ENCODE measurements around the gene STRADB.
"Not testable (repeated sequence)": the region's sequence is repeated elsewhere in the genome, so short reads cannot be mapped to it uniquely, and the experiment has no call there.

Gene STRADB

DNA sequence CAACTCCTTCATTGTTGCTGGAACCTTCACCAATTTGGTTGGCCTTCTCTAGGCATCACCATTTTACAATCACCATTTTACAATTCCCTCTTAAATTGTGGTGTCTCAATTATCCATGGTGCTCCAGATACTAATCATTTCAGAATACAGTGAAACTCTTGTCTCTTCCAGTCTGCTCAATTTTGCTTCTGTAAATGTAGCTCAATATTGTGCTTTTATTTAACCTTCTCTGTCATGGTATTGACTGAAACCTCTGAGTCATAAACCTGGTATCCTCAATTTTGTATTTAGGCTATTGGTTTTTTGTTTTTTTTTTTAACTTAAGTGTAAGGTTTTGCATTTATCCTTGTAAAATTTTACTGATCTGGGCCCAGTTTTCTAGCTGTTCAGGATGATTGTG lies 16.1 kb downstream of the STRADB start:
- DNase-seq (ENCODE audit: low read depth), result no peak

DNA sequence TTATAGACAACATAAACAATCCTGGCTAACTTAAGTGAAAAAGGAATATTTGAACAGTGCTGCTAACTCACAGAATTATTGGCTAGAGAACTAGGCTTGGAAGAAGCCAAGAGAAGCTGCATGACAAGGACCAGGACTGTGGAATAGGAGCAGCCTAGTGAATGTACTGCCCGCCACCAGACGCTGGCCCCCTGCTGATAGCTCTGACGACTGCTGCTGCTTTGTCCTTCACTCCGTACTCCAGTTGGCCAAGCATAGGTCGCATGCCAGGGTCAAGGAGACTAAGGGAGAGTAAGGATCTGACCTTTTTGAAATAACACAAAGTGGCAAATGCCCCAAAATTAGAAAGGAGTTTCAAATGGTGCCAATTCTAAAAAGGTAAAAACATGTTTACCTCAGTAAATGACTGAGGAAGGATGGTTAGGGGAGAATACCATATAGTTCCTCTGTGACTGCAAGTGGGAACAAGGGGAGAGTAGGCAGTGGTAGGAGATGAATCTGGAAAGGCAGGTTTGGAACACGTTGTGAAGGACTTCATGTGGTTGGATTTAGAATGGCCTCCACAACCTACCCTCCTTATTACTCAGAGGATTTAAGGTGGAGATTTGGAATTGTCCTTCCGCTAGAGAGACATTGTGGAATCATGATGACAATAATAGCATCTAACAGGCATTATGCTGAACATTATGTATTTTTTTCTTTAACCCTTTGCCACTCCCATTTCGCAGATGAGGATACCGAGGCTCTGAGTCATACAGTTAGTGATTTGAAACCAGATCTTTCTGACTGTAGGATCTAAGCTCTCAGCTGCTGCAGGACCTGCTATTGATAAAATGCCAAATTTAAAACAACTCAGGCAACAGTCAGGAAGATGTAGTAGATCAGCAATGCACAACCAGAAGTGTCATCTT lies 19.5 kb downstream of the STRADB start:
- no peak for DNase-seq (ENCODE audit: low read depth)

DNA sequence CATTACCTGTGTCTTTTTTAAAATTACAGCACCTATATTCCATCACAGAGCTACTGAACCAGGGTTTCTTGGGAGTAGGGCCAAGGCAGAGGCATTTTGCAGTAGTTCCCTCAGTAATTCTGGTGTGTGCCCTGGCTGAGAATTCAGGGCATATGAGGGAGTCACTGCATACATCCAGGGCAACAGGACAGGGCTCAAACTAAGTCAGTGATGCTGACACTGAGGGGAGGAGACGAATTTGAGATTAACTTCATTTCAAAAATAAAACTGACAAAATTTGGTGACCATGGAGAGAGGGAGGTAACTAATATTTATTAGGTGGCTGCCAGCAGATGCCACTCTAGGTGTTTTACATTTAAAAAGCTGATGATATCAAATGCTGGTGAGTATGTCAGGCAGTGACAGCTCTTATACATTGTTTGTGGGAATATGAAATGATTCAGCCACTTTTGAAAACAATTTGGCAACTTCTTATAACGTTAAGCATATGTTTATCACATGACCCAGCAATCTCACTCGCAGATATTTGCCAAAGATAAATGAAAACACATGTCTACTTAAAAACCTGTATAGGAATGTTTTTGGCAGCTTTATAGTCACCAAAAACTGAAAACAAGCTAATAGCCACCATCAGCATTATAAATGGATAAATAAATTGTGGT lies 20.3 kb downstream of the STRADB start:
- DNase-seq (ENCODE audit: low read depth), result peak; percentile 90

DNA sequence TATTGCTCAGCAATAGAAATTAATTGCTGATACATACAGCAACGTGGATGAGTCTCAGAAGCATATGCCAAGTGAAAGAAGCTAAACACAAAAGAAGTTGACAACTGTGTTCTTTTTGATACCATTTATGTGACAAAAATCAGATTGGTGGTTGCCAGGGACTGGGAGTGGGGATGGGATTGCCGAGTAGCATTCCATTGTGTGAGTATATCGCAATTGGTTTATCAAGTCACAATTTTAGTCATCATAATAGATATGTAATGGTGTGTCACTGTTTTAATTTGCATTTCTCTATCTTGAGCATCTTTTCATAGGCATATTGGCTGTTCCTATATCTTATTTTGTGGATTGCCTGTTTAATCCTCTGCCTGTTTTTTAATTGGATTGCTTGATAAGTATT lies 20.9 kb downstream of the STRADB start:
- DNase-seq (ENCODE audit: low read depth), result no peak

DNA sequence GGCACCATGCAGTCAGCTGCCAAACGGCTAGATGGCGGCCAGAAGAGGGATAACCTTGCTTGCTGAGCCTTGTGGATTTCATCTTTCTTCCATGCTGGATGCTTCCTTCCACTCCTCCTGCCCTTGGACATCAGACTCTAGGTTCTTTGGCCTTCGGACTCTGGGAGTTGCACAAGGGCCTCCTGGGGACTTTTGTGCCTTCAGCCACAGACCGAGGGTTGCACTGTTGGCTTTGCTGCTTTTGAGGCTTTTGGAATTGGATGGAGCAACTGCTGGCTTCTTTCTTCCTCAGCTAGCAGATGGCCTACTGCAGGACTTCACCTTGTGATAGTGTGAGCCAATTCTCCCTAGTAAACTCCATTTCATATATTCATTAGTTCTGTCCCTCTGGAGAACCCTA lies 31.0 kb downstream of the STRADB start:
- no peak for DNase-seq (ENCODE audit: low read depth)

DNA sequence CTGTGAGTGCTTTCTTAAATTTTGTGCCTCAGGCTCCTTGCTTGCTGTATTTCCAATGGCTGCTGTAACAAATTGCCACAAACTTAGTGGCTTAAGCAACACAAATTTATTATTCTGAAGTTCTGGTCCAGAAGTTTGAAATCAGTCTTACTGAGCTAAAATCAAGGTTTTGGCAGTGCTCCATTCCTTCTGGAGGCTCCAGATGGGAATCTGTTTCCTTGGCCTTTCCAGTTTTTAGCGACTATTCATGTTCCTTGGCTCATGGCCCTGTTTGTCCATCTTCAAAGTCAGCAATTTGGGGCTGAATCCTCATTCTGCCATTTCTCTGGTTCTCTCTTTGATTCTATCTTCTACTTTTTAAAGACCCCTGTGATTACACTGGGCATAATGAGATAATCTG lies 31.8 kb downstream of the STRADB start:
- DNase-seq (ENCODE audit: low read depth), result no peak

DNA sequence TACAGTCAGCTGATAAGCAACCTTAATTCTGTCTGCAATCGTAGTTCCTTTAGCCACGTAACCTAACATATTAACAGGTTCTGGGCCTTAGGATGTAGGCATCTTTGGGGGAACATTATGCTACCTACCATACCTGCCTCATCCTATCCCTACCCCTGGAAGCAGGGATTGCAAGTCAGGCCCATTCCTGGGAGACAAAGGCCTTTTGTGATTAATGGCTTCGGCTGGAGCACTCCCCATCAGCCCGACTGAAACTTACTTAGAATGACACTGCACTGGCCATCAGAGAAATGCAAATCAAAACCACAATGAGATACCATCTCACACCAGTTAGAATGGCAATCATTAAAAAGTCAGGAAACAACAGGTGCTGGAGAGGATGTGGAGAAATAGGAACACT lies 32.2 kb downstream of the STRADB start:
- not testable (repeated sequence) for DNase-seq (ENCODE audit: low read depth)

DNA sequence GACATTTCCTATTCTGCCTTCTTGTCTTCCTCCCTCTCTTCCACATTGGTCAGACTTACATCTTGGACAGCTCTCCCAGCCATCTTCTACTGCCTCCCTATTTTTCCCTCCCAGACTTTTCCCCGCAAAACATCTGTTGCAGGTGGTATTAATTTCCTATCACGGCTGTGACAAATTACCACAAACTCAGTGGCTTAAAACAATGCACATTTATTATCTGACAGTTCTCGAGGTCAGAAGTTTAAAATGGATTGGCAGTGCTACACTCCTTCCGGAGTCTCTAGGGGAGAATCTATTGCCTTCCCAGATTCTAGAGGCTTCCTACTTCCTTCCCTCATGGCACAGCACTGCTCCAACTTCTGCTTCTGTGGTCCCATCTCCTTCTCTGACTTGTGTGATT lies 33.3 kb downstream of the STRADB start:
- no peak for DNase-seq (ENCODE audit: low read depth)

DNA sequence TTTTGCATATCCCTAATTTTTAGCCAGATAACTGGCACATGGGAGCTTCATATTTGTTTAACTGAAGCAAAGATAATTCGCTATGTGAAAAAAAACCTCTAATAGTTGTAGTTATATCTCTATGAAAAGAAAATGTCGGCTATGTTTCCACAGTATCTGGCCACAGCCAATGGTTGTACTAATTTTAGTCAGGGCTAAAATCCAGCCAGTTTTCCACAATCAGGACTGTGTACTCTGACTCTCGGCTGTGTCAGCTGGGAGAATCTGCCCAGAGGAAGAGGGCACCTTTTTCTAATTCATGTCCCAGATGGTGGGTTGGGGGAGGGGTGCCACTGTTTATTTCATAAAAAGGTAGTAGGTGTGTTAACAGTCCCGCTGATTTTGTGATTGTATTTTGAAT lies 38.8 kb downstream of the STRADB start:
- DNase-seq (ENCODE audit: low read depth), result no peak

DNA sequence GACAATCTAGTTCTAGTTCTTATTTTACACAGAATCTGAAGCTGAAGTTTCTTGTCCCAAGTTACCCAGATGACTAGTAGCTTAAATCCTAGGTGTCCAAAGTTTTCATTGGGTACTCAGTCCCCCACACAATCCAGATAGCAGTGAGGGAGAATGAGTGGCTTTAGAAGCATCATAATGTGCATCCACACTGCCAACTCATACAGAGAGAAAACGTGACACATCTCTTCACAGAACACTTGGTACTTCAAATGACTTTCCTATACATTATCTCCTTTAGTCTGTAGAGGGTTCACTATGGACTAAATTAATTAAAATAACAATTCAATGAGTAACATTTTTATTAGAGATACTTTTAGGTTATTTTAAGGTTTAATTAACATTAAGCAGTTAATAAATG lies 45.2 kb downstream of the STRADB start:
- no peak for DNase-seq (ENCODE audit: low read depth)

DNA sequence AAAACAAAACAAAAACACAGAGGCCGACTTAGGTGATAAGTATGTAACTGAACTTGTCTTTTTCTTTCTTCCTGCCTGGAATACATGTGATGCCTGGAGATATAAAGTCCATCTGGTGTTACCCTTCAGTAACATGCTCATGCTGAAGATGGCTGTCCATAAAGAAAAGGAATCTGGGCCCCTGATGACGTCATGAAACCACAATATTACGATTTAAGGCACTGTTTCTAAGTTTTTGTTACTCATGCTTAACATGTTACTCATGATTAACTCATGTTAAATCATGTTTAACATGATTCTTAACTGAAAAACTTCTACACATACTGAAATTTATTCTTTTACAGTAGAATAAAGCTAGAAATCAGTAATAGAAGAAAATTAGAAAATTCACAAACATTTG lies 49.0 kb downstream of the STRADB start:
- DNase-seq (ENCODE audit: low read depth), result peak; percentile 73

DNA sequence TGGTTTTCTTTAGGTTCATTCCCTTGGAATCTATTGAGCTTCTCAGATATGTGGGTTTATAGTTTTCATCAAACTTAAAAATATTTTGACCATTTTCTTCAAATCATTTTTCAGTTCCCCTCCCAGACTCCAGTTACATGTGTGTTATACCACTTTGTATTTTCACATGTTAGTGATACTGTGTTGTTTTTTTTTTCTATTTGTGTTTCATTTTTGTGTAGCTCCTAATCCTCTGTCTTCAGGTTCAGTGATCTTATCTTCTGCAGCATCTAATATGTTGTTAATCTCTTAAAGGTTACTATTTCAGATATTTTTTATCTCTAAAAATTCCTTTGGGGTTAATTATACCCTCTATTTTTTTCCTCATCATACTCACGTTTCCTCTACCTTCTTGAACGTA lies 51.2 kb downstream of the STRADB start:
- no peak for DNase-seq (ENCODE audit: low read depth)

DNA sequence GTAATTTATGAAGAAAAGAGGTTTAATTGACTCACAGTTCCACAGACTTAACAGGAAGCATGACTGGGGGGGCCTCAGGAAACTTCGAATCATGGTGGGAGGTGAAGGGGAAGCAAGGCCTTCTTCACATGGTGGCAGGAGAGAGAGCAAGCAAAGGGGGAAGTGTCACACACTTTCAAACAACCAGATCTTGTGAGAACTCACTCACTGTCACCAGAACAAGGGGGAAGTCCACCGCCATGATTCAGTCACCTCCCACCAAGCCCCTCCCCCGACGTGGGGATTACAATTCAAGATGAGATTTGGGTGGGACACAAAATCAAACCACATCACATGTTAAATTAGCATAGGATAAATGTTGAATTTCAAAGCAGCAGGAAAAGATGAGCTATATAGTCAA lies 56.2 kb downstream of the STRADB start:
- DNase-seq (ENCODE audit: low read depth), result no peak

DNA sequence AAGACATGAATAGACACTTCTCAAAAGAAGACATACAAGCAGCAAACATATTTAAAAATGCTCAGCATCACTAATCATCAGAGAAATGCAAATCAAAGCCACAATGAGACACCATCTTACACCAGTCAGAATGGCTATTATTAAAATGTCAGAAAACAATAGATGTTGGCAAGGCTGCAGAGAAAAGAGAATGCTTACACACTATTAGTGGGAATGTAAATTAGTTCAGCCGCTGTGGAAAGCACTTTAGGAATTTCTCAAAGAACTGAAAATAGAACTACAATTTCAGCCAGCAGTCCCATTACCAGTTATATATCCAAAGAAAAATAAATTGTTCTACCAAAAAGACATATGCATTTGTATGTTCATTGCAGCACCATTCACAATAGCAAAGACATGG lies 61.7 kb downstream of the STRADB start:
- no peak for DNase-seq (ENCODE audit: low read depth)

DNA sequence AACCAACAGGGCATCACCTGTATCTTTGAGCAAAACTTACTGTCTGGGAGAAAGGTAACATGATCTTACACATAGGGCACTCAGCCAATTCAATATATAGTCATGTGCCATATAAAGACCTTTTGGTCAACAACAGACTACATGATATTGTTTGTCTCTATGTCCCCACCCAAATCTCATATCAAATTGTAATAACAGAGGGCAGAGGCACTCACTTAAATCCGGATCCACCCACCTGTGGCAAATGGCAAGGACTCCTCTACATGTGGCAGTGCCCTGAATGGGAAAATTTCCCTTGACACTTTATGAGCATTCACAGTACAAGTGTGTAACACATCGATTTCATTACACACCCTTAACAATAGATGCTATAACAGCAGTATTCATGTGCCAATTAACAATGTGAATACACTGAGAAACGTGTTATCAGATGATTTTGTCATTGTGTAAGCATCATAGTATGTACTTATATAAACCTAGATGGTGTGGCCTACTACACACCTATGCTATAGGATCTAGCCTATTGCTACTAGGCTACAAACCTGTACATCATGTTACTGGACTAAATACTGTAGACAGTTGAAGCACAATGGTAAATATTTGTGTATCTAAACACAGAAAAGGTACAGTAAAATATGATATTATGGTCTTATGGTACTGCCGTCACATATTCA lies 64.2 kb downstream of the STRADB start:
- no peak for DNase-seq (ENCODE audit: low read depth)

DNA sequence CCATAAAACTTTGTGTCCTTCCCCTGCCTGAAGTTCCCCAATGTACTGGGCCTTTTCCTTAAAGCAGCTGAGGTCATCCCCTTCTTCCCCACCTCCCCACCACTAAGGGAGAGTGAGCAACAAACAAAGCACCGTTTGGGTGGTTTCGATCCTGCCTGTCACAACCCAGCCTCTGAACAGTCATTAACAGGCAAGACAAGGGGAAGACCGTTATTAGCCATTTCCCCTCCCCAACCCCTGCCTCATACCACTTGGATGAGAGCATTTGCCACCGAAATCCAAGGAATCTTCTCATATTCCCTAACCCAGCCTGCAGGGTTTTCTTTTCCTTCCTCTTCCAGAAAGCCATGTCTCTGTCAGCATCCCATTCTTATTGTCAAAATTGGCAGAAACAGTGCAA lies 65.6 kb downstream of the STRADB start:
- DNase-seq (ENCODE audit: low read depth), result no peak

DNA sequence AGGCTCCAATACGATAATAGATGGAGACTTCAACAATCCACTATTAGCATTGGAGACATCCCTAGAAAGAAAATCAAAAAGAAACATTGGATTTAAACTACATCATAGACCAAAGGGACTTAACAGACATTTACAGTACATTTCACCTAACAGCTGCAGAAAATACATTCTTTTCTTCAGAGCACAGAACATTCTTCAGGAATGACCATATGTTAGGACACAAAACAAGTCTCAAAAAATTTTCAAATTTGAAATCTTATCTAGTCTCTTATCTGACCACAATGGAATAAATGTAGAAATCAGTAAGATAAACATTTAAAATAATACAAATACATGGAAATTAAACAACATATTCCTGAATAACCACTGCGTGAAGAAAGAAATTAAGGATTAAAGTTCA lies 68.7 kb downstream of the STRADB start:
- no peak for DNase-seq (ENCODE audit: low read depth)

DNA sequence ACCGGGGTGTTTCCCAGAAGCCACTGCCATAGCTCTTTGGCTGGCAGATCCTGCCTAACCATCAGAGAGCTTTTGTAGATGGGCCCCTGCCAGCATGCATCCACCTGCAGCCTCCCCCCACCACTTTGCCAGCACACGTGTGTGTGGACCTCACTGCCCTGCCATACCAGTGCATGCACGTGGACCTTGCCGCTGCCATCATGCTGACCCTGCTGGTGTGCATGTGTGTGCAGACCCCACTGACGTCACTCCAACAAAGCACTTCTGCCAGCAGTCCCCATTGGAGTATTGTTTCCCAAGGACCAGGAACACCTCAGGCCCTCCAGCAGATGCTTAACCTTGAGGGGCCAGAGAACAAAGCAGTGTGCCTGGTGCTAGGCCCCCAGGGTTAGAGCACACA lies 71.4 kb downstream of the STRADB start:
- no peak for DNase-seq (ENCODE audit: low read depth)

DNA sequence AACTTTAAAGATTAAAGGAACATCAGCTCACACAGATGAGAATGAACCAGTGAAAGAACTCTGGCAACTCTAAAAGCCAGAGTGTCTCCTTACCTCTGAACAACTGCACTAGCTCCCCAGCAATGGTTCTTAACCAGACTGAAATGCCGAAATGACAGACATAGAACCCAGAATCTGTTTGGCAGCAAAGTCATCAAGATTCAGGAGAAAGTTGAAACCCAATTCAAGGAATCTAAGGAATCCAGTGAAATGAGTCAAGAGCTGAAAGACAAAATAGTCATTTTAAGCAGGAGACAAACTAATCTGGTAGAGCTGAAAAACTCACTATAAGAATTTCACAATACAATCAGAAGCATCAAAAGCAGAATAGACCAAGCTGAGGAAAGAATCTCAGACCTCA lies 72.0 kb downstream of the STRADB start:
- no peak for DNase-seq (ENCODE audit: low read depth)
